HG02798 (cell line): Measurements from ENCODE around the gene USO1.
A peak's percentile ranks its signal among the peaks of the same experiment; 100 is the strongest.

ENCODE experiments used
- ATAC-seq: cut with Tn5 transposase; IDR thresholded peaks from one replicate; pipeline ENCODE4 v1.9.1; 2021; ENCODE audit warnings: mild to moderate bottlenecking; ENCODE audit not compliant: unreplicated experiment, poor library complexity

USO1 gene

GRCh38 chr4:75834095-75834771, 109.9 kb downstream of the USO1 start:
- no peak for ATAC-seq

DNA sequence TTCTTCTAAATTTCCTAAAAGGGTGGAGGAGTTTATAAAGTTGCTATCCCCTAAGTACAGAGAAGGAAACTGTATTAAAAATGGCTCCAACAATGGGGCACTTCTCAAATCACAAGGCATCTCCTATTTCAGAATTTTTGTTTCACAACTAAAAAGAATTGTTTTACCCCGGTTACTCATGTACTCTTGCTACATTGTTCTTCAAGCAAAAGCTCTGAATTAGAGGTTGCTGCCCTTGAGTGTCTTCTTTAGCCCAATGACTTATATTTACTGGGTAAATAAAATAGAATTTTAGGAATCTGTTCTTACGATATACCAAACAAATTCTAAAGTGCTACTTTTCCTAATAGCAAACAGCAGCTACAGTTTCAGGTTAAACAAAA, 110.4 kb downstream of the USO1 start:
- no peak for ATAC-seq

DNA sequence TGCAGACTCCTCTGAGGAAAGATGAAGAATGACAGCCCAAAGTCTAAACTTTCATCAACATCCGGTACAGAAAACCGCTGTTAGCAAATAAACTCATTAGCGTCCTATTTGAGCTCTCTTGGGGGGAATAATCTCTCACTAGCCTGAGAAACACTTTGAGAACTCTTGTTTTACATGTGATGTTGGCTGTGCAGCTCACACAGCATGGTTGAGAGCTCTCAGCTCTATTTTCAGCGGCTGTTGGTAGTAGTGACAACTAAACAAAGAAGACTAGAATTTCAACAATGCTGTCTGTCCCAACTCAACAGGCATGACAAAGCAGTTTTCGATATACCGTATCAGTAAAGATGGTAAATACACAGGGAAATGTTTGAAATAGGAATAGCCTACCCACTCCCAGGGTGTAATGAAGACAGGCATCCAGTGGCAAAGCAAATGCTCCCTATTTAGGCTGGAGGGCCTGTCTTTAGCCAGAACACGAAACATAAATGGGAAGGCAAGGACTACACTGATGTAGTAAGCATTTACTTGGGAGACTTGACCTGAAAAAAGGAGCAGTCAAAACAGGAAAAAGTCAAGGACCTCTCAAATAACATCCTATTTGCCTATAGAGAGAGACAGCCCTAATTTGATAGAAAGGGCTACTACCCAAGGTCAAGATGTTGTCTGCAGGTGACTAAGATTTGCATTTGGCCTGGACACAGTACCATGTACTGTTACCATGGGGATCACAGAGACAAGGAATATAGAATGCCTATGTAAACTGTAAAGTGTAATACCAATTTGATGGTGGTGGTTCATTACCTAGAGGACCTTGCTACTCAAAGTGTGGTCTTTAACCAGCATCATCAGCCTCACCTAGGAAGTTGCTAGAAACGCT, 117.5 kb downstream of the USO1 start:
- ATAC-seq, result no peak

- no peak for ATAC-seq
These were observed 119.2 kb downstream of the USO1 start for GRCh38 chr4:75843596-75843995.

DNA sequence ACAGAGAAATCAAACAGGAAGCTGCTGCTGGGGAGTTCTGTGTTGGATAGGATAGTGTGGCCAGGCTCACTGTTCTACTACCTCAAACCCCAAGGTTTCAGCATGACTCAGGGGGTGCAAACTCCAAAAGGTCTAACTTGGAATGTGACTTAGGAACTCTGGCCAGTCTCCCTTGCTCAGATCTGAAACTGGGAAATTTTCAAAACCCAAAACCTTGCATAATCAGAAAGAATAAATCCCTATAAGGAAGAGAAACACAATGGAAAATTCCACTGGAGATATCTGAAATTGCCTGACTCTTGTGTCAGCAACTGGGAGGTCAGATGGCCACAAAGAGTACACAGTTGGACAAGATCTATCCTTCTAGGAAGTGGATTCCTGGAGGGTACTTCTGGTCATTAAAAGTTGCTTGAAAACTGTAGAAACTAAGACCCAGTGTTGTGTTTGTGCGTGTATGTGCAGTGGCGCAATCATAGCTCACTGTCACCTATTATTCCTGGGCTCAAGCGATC, 119.8 kb downstream of the USO1 start:
- no peak for ATAC-seq

DNA sequence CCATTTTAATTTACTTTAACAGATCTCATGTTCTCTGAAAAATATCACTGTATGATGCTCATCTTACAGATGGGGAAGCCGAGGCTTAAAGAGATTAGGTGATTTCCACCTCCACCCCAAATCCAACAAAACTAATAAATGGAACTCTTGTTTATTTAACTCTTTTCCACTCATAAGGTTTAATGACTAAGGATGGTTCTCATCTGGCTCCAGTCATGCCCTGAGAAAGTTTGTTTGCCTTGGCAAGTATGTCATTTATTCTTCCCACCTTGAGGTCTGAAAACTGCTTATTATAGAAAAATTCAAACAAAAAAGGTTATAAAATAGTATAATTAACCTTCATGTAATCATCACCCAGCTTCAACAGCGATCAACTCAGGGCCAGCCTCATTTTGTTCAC, 121.6 kb downstream of the USO1 start:
- no peak for ATAC-seq

DNA sequence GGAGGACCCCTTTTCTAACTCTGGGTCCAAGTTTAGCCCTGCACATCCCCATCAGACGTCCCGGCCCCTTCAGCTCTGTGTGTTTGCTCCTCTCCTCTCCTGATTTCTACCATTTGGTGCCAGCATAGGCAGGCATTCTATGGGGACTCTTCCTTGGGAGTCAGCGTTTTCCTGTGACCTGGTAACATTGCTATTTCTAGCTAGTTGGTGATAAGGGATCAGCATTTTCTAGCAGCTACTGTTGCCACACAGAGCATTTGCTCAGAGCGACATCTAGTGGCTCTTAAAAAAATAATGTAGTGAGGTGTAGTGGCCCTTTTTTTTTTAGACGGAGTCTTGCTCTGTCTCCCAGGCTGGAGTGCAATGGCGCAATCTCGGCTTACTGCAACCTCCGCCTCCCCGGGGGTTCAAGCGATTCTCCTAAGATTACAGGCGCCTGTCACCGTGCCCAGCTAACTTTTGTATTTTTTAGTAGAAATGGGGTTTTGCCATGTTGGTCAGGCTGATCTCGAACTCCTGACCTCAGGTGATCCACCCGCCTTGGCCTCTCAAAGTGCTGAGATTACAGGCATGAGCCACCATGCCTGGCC, 123.9 kb downstream of the USO1 start:
- peak; percentile 69 for ATAC-seq

DNA sequence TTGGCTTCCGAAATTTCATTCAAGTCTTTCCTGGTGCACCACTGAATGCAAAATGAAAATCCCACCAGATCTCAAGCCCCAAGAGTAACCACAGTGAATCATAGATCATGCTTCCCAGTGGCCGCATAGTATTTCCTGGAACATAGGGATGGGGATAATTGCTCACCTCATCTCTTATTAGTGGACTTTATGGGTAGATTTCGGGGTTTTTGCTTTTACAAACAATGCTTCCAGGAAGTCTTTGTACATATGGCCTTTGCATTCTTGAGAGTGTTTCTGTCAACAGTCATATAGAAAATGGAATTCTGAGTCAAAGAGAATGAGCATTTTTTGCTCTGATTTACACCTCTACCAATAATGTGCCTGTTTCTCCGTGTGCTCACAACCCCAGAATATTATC, 124.5 kb downstream of the USO1 start:
- no peak for ATAC-seq

DNA sequence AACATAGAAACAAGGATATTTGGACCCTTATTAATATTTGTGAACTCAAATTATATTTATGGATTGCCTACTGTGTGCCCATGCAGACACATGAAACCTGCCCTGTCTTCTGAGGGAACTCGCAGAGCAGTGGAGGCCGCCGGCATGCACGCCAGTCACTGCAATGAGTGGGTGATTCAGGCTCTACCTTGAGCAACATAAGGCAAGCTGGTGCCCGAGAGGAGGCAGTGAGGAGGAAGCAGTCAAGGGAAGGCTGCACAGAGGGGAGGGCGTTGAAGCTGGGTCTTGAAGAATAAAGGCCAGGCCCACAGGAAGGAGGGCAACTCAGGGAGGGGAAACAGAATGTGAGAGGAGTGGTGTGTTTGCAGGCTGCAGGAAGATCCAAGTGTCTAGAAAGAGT, 125.1 kb downstream of the USO1 start:
- no peak for ATAC-seq

DNA sequence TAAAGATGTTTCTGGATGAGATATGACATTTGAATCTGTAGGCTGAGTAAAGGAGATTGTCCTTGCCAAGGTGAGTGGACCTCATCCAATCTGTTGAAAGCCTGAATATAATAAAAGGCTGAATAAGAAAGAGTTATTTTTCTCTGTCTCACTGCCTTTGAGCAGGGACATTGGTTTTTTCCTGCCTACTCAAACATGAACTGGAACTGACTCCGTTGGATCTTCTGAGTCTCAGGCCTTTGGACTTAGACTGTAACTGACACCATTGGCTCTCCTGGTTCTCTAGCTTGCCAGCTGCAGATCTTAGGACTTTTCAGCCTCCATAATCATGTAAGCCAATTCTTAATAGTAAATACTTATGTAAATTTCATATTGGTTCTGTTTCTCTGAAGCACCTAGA, 134.3 kb downstream of the USO1 start:
- no peak for ATAC-seq

GRCh38 chr4:75860606-75861005, 136.2 kb downstream of the USO1 start:
- no peak for ATAC-seq
